HG03439 (cell line): ENCODE measurements around the gene PTGES.
"Not testable (repeated sequence)": the region's sequence is repeated elsewhere in the genome, so short reads cannot be mapped to it uniquely, and the experiment has no call there.

Experiments used
- ATAC-seq: cut with Tn5 transposase; IDR thresholded peaks from one replicate; pipeline ENCODE4 v1.9.1; 2021; ENCODE audit warnings: mild to moderate bottlenecking, moderate library complexity; ENCODE audit not compliant: unreplicated experiment

Gene PTGES, protein sequence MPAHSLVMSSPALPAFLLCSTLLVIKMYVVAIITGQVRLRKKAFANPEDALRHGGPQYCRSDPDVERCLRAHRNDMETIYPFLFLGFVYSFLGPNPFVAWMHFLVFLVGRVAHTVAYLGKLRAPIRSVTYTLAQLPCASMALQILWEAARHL

GRCh38 chr9:129752900-129753729 lies at the start of gene PTGES:
PTGES (minus strand) TSS chr9:129753042; CDS start chr9:129753012, 30 bp downstream.
- no peak for ATAC-seq

GRCh38 chr9:129801504-129801903 lies 48.7 kb upstream of the PTGES start:
- ATAC-seq, result no peak

DNA sequence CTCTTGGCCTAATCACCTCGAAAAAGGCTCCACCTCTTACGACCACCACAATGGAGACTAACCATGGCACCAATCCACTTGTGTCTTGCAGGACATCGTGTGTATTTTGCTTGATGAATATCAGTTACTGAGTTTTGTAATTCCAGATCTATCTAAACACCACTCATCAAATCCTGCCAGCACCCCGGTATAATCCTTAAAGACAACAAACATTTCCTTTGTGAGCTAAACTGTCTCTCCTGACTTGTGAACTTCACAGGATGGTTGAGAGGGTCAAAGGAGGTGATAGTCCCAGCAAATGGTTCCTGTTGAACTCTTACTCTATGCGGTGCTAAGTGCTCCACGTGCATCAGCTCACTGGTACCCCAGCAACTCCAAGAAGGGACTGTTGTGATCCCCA lies 46.1 kb upstream of the PTGES start:
- no peak for ATAC-seq

- not testable (repeated sequence) for ATAC-seq
Observed at GRCh38 chr9:129796029-129796428, 43.2 kb upstream of the PTGES start.

DNA sequence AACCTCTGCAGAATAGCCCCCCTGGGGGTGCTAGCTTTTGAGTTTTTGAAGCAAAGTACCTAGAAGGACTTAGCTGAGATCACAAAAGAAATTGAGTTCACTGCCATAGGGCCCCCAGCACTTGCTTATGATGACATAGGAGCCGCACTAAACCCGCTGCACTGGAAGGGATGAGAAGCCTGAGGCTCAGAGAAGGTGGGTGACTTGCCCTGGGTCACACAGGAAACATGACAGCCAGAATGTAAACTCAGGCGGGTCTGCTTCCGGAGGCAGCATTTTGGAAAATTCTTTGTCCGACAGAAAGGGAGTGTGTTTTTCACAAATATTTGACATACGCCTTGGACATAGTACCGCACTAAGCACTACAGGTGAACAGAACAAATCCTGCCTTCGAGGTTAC lies 41.7 kb upstream of the PTGES start:
- ATAC-seq, result no peak

- ATAC-seq, result no peak
Observed at GRCh38 chr9:129786481-129786880, 33.6 kb upstream of the PTGES start.

- no peak for ATAC-seq
Observed at GRCh38 chr9:129785866-129786265, 33.0 kb upstream of the PTGES start.

DNA sequence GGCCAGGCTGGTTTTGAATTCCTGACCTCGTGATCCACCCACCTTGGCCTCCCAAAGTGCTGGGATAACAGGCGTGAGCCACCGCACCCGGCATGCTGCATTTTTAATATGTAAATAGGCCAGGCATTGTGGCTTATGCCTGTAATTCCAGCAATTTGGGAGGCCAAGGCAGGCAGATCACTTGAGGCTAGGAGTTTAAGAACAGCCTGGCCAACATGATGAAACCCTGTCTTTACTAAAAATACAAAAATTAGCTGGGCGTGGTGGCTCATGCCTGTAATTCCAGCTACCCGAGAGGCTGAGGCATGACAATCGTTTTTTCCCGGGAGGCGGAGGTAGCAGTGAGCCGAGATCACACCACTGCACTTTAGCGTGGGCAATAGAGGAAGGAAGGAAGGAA lies 32.1 kb upstream of the PTGES start:
- ATAC-seq, result not testable (repeated sequence)

DNA sequence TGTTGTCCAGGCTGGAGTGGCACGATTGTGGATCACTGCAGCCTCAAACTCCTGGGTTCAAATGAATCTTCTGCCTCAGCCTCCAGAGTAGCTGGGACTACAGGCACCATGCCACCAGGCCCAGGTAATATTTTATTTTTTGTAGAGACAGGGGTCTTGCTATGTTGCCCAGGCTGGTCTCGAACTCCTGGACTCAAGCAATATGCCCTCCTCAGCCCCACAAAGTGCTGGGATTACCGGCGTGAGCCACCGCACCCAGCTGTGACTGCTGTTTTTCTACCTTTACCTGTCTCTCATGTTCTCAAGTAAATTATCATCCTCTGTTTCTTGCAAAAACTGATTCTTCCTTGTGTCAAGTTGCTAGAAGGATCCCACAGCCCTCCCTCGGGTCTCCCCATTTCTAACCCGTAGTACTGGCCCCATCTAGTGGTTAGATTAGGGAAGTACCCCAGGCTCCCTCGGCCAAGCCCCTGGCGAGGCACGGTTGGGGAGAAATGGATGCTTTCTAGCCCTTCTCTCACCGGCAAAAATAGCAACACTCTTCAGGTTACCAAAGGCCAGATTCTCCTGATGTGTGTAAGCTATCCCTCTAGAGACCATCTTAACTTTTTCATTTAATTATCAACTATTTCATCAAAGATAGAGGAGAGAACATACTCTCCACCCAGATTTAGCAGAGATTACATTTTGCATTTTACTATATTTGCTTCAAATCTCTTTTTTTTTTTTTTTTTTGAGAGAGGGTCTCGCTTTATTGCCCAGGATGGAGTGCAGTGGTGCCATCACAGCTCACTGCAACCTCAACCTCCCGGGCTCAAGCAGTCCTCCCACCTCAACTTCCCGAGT lies 30.9 kb upstream of the PTGES start:
- ATAC-seq, result peak; percentile 56

- ATAC-seq, result no peak
Observed at GRCh38 chr9:129781981-129782380, 29.1 kb upstream of the PTGES start.

DNA sequence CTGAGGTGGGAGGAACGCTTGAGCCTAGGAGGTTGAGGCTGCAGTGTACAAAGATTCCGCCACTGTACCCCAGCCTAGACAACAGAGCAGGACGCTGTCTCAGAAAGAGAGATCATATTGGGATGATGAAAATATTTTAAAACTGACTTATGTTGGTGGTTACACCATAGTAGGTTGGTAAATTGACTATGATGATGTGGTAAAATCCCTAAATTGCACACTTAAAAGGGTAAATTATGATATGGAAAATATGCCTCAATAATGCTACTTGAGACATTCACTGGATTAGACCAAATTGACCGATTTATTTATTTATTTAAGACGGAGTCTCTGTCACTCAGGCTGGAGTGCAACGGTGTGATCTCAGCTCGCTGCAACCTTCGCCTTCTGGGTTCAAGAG lies 28.3 kb upstream of the PTGES start:
- ATAC-seq, result no peak

DNA sequence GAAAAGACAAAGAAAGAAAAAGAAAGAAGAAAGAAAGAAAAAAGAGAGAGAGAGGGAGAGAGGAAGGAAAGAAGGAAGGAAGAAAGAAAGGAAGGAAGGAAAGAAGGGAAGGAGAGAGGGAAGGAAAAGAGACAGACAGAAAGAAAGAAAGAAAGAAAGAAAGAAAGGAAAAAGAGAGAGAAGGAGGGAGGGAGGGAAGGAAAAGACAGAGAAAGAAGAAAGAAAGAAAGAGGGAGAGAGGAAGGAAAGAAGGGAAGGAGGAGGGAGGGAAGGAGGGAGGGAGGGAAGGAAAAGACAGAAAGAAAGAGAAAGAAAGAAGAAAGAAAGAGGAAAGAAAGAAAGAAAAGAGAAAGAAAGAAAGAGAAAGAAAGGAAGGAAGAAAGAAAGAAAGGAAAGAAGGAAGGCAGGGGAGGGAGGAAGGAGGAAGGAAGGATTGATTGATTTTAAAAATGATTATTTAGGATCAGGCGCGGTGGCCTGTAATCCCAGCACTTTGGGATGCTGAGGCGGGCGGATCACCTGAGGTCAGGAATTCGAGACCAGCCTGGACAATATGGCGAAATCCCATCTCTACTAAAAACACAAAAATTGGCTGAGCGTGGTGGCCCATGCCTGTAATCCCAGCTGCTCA lies 26.8 kb upstream of the PTGES start:
- no peak for ATAC-seq

GRCh38 chr9:129778469-129778868 lies 25.6 kb upstream of the PTGES start:
- no peak for ATAC-seq

GRCh38 chr9:129777769-129778130 lies 24.9 kb upstream of the PTGES start:
- no peak for ATAC-seq

DNA sequence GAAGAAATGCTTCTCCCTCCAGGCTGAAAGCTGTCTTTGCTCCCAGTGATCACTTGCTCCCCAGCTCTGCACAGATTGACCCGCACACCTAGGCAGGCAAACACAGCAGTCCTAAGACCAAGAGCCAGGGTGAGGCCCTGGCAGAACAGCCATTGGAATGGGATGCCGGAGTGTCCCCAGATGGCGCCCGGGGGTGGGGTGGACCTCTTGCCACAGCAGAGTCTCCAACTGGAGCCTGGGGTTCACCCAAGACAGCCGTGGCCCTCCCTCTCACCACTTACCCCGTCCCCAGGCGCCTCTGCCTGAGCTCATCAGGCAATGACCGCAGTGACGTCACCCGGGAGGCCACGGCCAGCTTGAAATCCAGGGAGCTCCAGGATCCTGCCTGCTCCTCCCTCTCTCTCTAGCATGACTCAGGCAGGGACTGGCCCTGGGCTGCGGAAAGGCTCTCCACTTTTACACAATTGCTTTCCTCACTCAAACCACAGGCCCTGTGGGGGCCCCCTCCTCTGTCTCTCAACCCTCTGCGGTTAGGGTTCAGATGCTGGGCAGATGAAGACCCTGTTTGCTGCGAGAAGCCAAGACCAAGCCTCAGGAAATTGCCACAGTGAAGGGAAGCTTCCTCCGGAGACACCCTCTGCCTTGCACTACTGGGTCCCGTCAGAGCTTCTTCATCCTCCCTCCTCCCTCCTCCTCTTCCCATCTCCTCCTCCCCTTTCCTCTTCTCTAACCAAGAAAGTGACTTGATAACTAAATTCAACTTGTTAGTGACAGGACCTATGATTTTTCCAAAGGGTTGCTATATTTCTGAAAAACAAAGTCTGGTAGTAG lies 24.3 kb upstream of the PTGES start:
- ATAC-seq, result no peak

DNA sequence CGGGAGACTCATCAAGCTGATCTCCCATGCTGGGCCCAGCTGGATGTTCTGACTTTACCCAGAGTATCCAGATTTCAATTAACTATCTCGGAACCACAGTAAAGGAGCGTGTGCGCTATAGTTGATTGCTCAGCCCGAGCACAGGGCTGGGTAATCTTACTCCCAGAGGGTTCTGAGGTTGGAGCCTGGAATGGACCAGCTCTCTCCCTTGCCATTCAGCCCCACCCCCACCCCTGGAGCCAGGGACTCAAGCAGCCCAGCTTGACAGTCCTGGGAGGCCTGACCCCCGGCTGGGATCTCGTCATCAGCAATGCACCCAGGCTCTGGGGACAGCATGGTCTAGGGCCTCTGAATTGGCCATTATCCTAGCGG lies 23.7 kb upstream of the PTGES start:
- ATAC-seq, result no peak

GRCh38 chr9:129776096-129776495 lies 23.3 kb upstream of the PTGES start:
- not testable (repeated sequence) for ATAC-seq

DNA sequence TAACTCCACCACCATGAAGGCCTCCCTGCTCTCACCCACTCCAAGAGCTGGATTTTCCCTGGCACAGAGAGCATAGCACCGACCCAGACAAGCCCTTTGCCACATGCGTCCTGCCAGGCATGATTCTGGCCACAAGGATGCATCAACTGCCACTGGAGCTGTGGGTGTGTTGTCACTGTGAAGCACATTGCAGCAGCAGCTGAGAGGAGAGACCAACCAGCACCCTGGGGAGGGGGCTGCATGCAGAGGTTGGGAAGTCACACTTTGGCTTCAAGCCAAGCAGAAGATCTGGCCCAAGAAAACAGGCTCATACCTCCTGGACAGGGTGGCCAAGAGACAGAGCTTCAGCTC lies 22.6 kb upstream of the PTGES start:
- ATAC-seq, result no peak

- ATAC-seq, result no peak
Observed at GRCh38 chr9:129774791-129775447, 22.1 kb upstream of the PTGES start.
